ENCODE measurements around the gene CRIM1.

The CRIM1 gene

DNA sequence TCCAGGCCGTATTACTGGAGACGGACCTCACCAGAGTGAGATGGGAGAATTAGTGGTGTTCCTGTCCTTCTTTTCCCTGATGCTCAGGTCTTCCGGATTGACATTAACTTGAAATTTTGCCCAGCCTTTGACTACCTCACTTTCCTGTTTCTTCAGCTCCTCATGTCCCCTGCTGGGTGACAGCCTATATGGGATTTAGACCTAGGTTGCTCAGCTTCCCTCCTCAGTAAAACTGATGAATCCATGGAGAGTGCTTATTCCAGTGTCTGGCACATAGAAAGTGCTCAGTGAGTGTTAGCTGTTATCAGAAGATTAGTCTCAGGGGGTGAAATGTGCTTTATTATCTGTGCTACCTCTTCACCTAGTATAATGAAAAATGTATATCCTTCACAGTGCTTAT lies 30.0 kb downstream of the CRIM1 start:
- no peaks in the 10 kb centered on the region for H3K27me3 ChIP-seq (ENCODE audit: insufficient read depth, low read length)
- no peak overlapping the region for H3K9ac ChIP-seq (ENCODE audit: low read depth, low read length)
- WGBS, result 84% methylated on average over 3 of the region's 3 CpGs
- no peaks in the 10 kb centered on the region for H3K9me3 ChIP-seq (ENCODE audit: insufficient read depth, low read depth, low read length)
- H3K4me1 ChIP-seq (ENCODE audit: insufficient read depth, low read length), result peaks cover 70% of the 10 kb centered on the region
- H3K27ac ChIP-seq (ENCODE audit: low read depth, low read length), result no peak overlapping the region
- H3K4me3 ChIP-seq (ENCODE audit: low read length), result no peak overlapping the region
- H3K36me3 ChIP-seq (ENCODE audit: insufficient read depth, low read length), result peaks cover 11% of the 10 kb centered on the region; the same call in 1 of the 2 replicates

GRCh38 chr2:36387258-36387916 lies 31.8 kb downstream of the CRIM1 start:
- no peak overlapping the region for H3K4me3 ChIP-seq (ENCODE audit: low read length)
- no peak overlapping the region for H3K27ac ChIP-seq (ENCODE audit: low read depth, low read length)
- 91% methylated on average over 2 of the region's 2 CpGs for WGBS
- no peaks in the 10 kb centered on the region for H3K9me3 ChIP-seq (ENCODE audit: insufficient read depth, low read depth, low read length)
- H3K4me1 ChIP-seq (ENCODE audit: insufficient read depth, low read length), result peaks cover 62% of the 10 kb centered on the region
- no peaks in the 10 kb centered on the region for H3K27me3 ChIP-seq (ENCODE audit: insufficient read depth, low read length)
- peaks cover 11% of the 10 kb centered on the region; the same call in 1 of the 2 replicates for H3K36me3 ChIP-seq (ENCODE audit: insufficient read depth, low read length)
- H3K9ac ChIP-seq (ENCODE audit: low read depth, low read length), result no peak overlapping the region

GRCh38 chr2:36388472-36388871 lies 32.9 kb downstream of the CRIM1 start:
- WGBS, result 76% methylated on average over 2 of the region's 3 CpGs
- H3K9ac ChIP-seq (ENCODE audit: low read depth, low read length), result no peak overlapping the region
- no peaks in the 10 kb centered on the region for H3K27me3 ChIP-seq (ENCODE audit: insufficient read depth, low read length)
- peaks cover 8% of the 10 kb centered on the region; the same call in 1 of the 2 replicates for H3K36me3 ChIP-seq (ENCODE audit: insufficient read depth, low read length)
- peaks cover 68% of the 10 kb centered on the region for H3K4me1 ChIP-seq (ENCODE audit: insufficient read depth, low read length)
- no peak overlapping the region; the same call in 1 of the 2 replicates for H3K27ac ChIP-seq (ENCODE audit: low read depth, low read length)
- H3K4me3 ChIP-seq (ENCODE audit: low read length), result no peak overlapping the region
- H3K9me3 ChIP-seq (ENCODE audit: insufficient read depth, low read depth, low read length), result no peaks in the 10 kb centered on the region

DNA sequence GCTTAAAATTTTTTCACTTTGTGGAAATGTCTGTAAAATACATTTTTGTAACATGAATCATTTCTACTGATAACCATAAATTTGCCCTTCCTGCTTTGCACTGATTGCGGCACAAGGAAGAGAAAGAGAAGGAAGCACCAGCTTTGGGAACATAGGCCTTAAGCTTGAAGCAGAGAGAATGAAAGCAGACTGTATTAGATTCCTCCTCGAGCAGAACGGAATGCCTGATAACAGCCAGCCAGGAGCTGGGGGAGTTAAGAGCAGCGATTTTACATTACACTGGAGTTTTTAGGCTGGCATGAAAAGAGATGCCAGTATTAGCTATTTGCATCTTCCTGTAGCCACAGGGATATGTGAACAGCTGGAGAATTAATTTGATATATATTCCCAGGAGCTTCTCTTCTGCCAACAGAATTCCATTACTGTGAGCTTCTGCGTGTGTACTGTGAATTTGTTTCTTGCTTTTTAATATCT lies 33.5 kb downstream of the CRIM1 start:
- no peak overlapping the region for H3K27ac ChIP-seq (ENCODE audit: low read depth, low read length)
- no peaks in the 10 kb centered on the region for H3K27me3 ChIP-seq (ENCODE audit: insufficient read depth, low read length)
- no peak overlapping the region for H3K9ac ChIP-seq (ENCODE audit: low read depth, low read length)
- H3K4me3 ChIP-seq (ENCODE audit: low read length), result no peak overlapping the region
- 67% methylated on average over 4 of the region's 5 CpGs for WGBS
- H3K4me1 ChIP-seq (ENCODE audit: insufficient read depth, low read length), result peaks cover 69% of the 10 kb centered on the region
- H3K36me3 ChIP-seq (ENCODE audit: insufficient read depth, low read length), result peaks cover 8% of the 10 kb centered on the region; the same call in 1 of the 2 replicates
- H3K9me3 ChIP-seq (ENCODE audit: insufficient read depth, low read depth, low read length), result no peaks in the 10 kb centered on the region

- H3K36me3 ChIP-seq (ENCODE audit: insufficient read depth, low read length), result peaks cover 8% of the 10 kb centered on the region; the same call in 1 of the 2 replicates
- no peak overlapping the region for H3K27ac ChIP-seq (ENCODE audit: low read depth, low read length)
- no peak overlapping the region for H3K4me3 ChIP-seq (ENCODE audit: low read length)
- no peaks in the 10 kb centered on the region for H3K9me3 ChIP-seq (ENCODE audit: insufficient read depth, low read depth, low read length)
- H3K27me3 ChIP-seq (ENCODE audit: insufficient read depth, low read length), result no peaks in the 10 kb centered on the region
- H3K4me1 ChIP-seq (ENCODE audit: insufficient read depth, low read length), result peaks cover 66% of the 10 kb centered on the region
- WGBS, result 94% methylated on average over 3 of the region's 3 CpGs
- H3K9ac ChIP-seq (ENCODE audit: low read depth, low read length), result no peak overlapping the region
Observed at GRCh38 chr2:36389577-36389976, 34.0 kb downstream of the CRIM1 start.

- Histone ChIP-seq H3K27me3 (ENCODE audit: insufficient read depth, low read length) (no peaks in the 10 kb centered on the region), H3K9ac (ENCODE audit: low read depth, low read length) (no peak overlapping the region), H3K4me3 (ENCODE audit: low read length) (no peak overlapping the region), H3K4me1 (ENCODE audit: insufficient read depth, low read length) (peaks cover 57% of the 10 kb centered on the region), H3K9me3 (ENCODE audit: insufficient read depth, low read depth, low read length) (no peaks in the 10 kb centered on the region), H3K36me3 (ENCODE audit: insufficient read depth, low read length) (peaks cover 19% of the 10 kb centered on the region), H3K27ac (ENCODE audit: low read depth, low read length) (no peak overlapping the region)
- 69% methylated on average over 5 of the region's 5 CpGs for WGBS
Observed at GRCh38 chr2:36392571-36393255, 37.1 kb downstream of the CRIM1 start.

GRCh38 chr2:36393738-36394256 lies 38.2 kb downstream of the CRIM1 start:
- no peak overlapping the region for H3K4me3 ChIP-seq (ENCODE audit: low read length)
- H3K4me1 ChIP-seq (ENCODE audit: insufficient read depth, low read length), result peaks cover 57% of the 10 kb centered on the region
- no peak overlapping the region for H3K9ac ChIP-seq (ENCODE audit: low read depth, low read length)
- WGBS, result 90% methylated on average over 4 of the region's 4 CpGs
- H3K27me3 ChIP-seq (ENCODE audit: insufficient read depth, low read length), result no peaks in the 10 kb centered on the region
- H3K36me3 ChIP-seq (ENCODE audit: insufficient read depth, low read length), result peaks cover 26% of the 10 kb centered on the region
- no peak overlapping the region for H3K27ac ChIP-seq (ENCODE audit: low read depth, low read length)
- H3K9me3 ChIP-seq (ENCODE audit: insufficient read depth, low read depth, low read length), result no peaks in the 10 kb centered on the region

- H3K4me3 ChIP-seq (ENCODE audit: low read length), result no peak overlapping the region
- H3K27ac ChIP-seq (ENCODE audit: low read depth, low read length), result no peak overlapping the region
- peaks cover 18% of the 10 kb centered on the region for H3K36me3 ChIP-seq (ENCODE audit: insufficient read depth, low read length)
Observed at GRCh38 chr2:36394804-36395203, 39.2 kb downstream of the CRIM1 start.

DNA sequence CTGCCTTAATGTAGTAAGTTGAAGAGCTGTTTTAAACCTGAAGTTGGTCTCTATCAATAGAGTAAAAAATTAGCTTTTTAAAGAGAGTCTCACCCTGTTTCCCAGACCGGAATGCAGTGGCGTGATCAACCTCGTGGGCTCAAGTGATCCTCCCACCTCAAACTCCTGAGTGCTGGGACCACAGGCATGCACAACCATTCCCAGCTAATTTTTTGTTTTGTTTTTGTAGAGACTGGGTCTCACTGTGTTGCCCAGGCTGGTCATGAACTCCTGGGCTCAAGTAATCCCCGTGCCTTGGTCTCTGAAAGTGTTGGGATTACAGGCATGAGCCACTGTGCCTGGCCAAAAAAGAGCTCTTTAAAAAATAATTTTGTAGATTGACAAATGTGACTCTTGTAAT lies 40.3 kb downstream of the CRIM1 start:
- no peak overlapping the region for H3K27ac ChIP-seq (ENCODE audit: low read depth, low read length)
- H3K27me3 ChIP-seq (ENCODE audit: insufficient read depth, low read length), result no peaks in the 10 kb centered on the region
- peaks cover 55% of the 10 kb centered on the region for H3K4me1 ChIP-seq (ENCODE audit: insufficient read depth, low read length)
- H3K9ac ChIP-seq (ENCODE audit: low read depth, low read length), result no peak overlapping the region
- no peak overlapping the region for H3K4me3 ChIP-seq (ENCODE audit: low read length)
- peaks cover 22% of the 10 kb centered on the region for H3K36me3 ChIP-seq (ENCODE audit: insufficient read depth, low read length)
- 94% methylated on average over 4 of the region's 4 CpGs for WGBS
- H3K9me3 ChIP-seq (ENCODE audit: insufficient read depth, low read depth, low read length), result no peaks in the 10 kb centered on the region

More at GRCh38 chr2:36394804-36395203, 39.2 kb downstream of the CRIM1 start:
- Histone ChIP-seq H3K4me1 (ENCODE audit: insufficient read depth, low read length) (peaks cover 55% of the 10 kb centered on the region), H3K9ac (ENCODE audit: low read depth, low read length) (no peak overlapping the region), H3K27me3 (ENCODE audit: insufficient read depth, low read length) (no peaks in the 10 kb centered on the region), H3K9me3 (ENCODE audit: insufficient read depth, low read depth, low read length) (no peaks in the 10 kb centered on the region)
- WGBS, result 94% methylated on average over 5 of the region's 6 CpGs

DNA sequence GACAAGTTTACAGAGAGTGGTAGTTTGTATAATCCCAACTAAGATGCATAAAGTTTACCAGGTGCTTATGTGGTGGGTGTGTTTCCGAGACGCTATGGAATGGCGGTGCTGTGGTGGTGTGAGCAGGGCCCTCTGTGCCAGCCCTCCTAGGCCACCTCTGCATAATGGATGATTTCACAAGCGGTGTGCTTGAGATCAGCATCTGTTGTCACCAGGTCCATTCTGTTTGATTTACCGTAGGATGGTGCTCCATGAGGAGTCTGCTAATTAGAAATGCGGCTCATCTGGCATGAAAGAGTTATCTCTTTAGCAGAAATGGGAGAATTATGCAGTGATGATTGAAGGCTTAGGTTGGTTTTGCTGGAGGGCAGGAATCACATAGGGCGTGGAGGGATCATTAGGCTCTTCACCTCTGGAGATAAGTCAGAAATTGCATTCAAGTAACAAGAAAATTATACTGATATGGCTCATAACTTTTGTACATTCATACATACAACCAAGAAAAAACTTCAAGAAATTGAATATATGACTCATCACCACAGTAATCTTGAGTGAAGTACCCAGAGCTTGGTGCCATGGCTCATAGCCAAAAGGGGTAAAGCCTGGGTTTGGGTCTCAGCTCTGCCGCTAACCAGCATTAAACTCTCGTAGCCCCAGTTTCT lies 41.4 kb downstream of the CRIM1 start:
- 92% methylated on average over 9 of the region's 9 CpGs for WGBS
- Histone ChIP-seq H3K4me1 (ENCODE audit: insufficient read depth, low read length) (peaks cover 53% of the 10 kb centered on the region), H3K27ac (ENCODE audit: low read depth, low read length) (no peak overlapping the region), H3K9me3 (ENCODE audit: insufficient read depth, low read depth, low read length) (no peaks in the 10 kb centered on the region), H3K9ac (ENCODE audit: low read depth, low read length) (no peak overlapping the region), H3K36me3 (ENCODE audit: insufficient read depth, low read length) (peaks cover 30% of the 10 kb centered on the region), H3K27me3 (ENCODE audit: insufficient read depth, low read length) (no peaks in the 10 kb centered on the region), H3K4me3 (ENCODE audit: low read length) (no peak overlapping the region)

Measured in HUES64 (cell line).